Measurements from ENCODE around the gene ZDHHC18.

- TF ChIP-seq CTCF (IDR thresholded peaks at IDR 0.05) (no peak), EZH2 (IDR thresholded peaks at IDR 0.05) (no peak), EZH2phosphoT487 (IDR thresholded peaks at IDR 0.05) (no peak)
Measured at GRCh38 chr1:26900815-26901511, 74.5 kb downstream of the ZDHHC18 start.
